ENCODE measurements around the gene MYO9A.

DNA sequence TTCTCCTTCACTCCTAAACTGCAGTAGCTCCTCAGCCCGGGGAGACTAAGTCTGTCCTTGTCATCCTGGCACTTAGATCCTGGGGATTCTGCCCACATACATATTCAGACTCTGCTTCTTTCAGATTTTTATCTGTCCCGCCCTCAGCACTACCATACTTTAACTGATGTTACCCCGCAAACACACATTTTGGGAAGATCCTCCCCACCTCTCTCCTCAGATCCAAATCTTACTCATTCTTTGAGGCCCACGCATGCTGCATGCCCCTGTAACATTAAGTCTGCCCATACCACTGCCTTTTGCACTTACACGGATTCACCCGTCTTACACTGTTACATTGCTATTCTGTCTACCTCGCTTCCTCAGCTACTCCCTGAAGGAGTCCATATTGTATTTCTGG is 36.4 kb upstream of the MYO9A start:
- TF ChIP-seq POLR2A (IDR thresholded peaks at IDR 0.05; ENCODE audit: low read depth, low read length) (no peak), TAF1 (IDR thresholded peaks at IDR 0.05; ENCODE audit: borderline replicate concordance, low read depth, low read length) (no peak), POLR2AphosphoS5 (IDR thresholded peaks at IDR 0.05; ENCODE audit: low read depth, low read length) (no peak)

Measured in GM12892 (cell line).